ENCODE measurements around the gene GRID2. TPM values are rescaled to one million over a fixed set of nuclear protein-coding genes. Genes with fewer than 3 reads are reported as not detected.
A peak's percentile ranks its signal among the peaks of the same experiment; 100 is the strongest.

Gene GRID2
- total RNA-seq, 4 donors from 2014 or later = 0.16 TPM; not detected in 3

DNA sequence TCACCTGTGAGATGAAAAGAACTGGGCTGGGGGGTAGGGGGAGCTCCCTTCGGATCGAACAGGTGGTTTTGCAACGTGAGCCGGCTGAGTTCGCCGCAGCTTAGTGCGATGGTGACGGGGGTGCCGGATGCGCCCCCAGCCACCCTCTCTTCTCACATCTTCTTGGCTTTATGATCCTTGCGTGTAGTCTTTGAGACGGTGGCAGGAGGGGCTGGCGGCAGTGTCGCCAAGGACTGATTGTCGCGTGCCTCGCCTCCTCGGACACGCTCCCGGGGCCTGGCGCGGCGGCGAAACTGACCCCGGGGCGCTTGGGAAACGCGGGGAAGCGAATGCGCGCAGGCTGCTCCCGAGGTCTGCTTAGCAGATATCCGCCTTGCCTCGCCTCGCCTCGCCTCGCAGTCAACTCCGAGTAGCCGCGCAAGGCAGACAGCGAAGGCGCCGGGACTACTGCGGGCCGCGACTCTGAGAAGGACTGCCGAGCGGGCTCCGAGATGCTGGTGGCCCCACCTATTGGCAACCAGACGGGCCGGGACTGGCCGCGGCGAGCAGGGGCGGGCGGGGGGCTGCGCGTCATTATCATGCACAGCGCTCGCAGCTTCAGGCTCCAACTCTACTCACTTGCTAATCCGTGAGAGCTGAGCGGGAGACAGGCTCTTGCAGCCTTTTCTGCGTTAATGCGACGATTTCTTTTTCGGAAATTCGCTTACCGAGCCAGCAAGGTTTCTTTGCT lies 1.5 kb downstream of the GRID2 start:
- H3K36me3 ChIP-seq = no peaks in the 10 kb centered on the region
- H3K4me1 ChIP-seq = peaks cover 0 to 26% (median 19%) of the 10 kb centered on the region in 4 donors
- in situ Hi-C loops (cut with MboI; ENCODE audit: low pct_ligation_motif_present in 1 of 4, low pct_unique_long_range_greater_than_20kb in 1 of 4, low sequenced_read_pairs in 3 of 4) (no loop called here), intact Hi-C loops (cut with DNase I; ENCODE audit: low total_unique reads) (no loop called here)
- no peak for TF ChIP-seq POLR2AphosphoS5 (IDR thresholded peaks at IDR 0.05)
- TF ChIP-seq POLR2A (IDR thresholded peaks at IDR 0.05) = no peak
- no peak for TF ChIP-seq EP300 (IDR thresholded peaks at IDR 0.05; ENCODE audit: low read depth)
- TF ChIP-seq, protein P1, sequence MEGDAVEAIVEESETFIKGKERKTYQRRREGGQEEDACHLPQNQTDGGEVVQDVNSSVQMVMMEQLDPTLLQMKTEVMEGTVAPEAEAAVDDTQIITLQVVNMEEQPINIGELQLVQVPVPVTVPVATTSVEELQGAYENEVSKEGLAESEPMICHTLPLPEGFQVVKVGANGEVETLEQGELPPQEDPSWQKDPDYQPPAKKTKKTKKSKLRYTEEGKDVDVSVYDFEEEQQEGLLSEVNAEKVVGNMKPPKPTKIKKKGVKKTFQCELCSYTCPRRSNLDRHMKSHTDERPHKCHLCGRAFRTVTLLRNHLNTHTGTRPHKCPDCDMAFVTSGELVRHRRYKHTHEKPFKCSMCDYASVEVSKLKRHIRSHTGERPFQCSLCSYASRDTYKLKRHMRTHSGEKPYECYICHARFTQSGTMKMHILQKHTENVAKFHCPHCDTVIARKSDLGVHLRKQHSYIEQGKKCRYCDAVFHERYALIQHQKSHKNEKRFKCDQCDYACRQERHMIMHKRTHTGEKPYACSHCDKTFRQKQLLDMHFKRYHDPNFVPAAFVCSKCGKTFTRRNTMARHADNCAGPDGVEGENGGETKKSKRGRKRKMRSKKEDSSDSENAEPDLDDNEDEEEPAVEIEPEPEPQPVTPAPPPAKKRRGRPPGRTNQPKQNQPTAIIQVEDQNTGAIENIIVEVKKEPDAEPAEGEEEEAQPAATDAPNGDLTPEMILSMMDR (IDR thresholded peaks at IDR 0.05) = no peak
- DNase-seq = no peak
- 12% methylated on average over 54 of the region's 68 CpGs; no CpG with 5 or more reads in 1 of the 2 donors for WGBS, 2 donors (ENCODE audit: low coverage in 1 of 2)
- no peaks in the 10 kb centered on the region for H3K9me3 ChIP-seq
- H3K4me3 ChIP-seq = peak overlapping the region in 2 of 4 donors; percentile 15 to 46
- peaks cover 87% of the 10 kb centered on the region for H3K27me3 ChIP-seq
- no peak overlapping the region for H3K27ac ChIP-seq

DNA sequence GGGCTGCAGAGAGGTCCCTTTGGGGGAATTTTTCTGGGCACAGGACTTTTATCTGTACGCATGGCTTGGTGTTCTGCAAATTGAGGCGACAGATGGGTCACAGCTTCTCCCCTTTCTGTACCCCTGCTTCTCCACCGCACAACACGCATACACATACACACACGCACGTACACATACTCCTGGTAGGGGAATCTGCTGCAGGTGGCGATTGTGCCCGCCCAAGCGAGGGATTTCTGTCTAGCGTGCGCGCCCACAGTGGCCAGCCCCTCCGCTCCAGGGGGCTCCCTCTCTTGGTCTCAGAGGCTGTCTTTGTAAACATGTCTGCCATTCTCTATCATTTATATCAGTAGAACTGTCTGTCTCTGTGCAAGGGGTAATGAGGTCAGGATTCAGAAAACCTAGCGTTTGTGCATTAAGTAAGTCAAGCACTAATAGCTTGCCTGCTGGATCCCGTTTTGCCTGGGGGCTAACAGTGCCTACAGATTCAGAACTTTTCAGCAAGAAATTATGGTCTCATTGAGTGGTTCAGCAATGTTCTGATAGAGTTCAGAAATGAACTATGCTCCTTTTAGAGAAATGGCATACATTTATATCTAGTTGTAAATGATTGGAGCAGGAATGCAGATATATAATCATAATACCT lies 2.2 kb downstream of the GRID2 start:
- DNase-seq = no peak

DNA sequence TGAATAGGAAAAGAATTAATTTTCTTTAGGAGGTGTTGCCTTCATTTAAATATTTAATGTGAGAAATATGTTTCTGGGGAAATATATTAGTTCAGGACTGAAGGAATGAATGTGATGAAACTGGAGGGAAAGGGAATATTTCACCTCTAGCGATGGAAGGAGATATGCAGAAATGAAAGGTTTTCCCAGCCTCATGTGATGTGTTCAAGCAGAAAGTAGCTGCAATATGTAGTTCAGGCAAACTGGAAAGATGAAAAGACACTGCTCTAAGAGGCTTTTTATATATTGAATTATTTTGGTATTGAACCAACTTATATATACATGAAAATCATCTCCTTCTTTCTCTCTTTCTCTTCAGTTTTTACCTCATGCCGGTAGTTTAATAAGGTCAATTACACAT lies 3.4 kb downstream of the GRID2 start:
- H3K4me1 ChIP-seq = peaks cover 0 to 26% (median 19%) of the 10 kb centered on the region in 4 donors
- no peak for DNase-seq
- no peaks in the 10 kb centered on the region for H3K36me3 ChIP-seq
- intact Hi-C loops (cut with DNase I; ENCODE audit: low total_unique reads) = no loop called here
- no peak overlapping the region for H3K4me3 ChIP-seq
- WGBS, 2 donors (ENCODE audit: low coverage in 1 of 2) = 86 to 91% methylated on average over 2 of the region's 2 CpGs
- no peak for TF ChIP-seq POLR2A (IDR thresholded peaks at IDR 0.05)
- H3K27ac ChIP-seq = no peak overlapping the region
- peaks cover 73% of the 10 kb centered on the region for H3K27me3 ChIP-seq
- H3K9me3 ChIP-seq = no peaks in the 10 kb centered on the region
- in situ Hi-C loops (cut with MboI; ENCODE audit: low pct_ligation_motif_present in 1 of 4, low pct_unique_long_range_greater_than_20kb in 1 of 4, low sequenced_read_pairs in 3 of 4) = no loop called here

More for the DNA sequence above, 2.2 kb downstream of the GRID2 start:
- Histone ChIP-seq H3K9me3 (no peaks in the 10 kb centered on the region), H3K27ac (no peak overlapping the region), H3K36me3 (no peaks in the 10 kb centered on the region), H3K27me3 (peaks cover 82% of the 10 kb centered on the region), H3K4me1 (peaks cover 0 to 26% (median 19%) of the 10 kb centered on the region in 4 donors), H3K4me3 (peak overlapping the region in 2 of 4 donors; percentile 15 to 46)
- intact Hi-C loops (cut with DNase I; ENCODE audit: low total_unique reads) (no loop called here), in situ Hi-C loops (cut with MboI; ENCODE audit: low pct_ligation_motif_present in 1 of 4, low pct_unique_long_range_greater_than_20kb in 1 of 4, low sequenced_read_pairs in 3 of 4) (no loop called here)
- 8% methylated on average over 15 of the region's 15 CpGs; no CpG with 5 or more reads in 1 of the 2 donors for WGBS, 2 donors (ENCODE audit: low coverage in 1 of 2)
- no peak for TF ChIP-seq POLR2AphosphoS5 (IDR thresholded peaks at IDR 0.05)
- TF ChIP-seq, protein P1 (IDR thresholded peaks at IDR 0.05) = no peak

GRCh38 chr4:92307866-92308265 lies 4.1 kb downstream of the GRID2 start:
- intact Hi-C loops (cut with DNase I; ENCODE audit: low total_unique reads) (no loop called here), in situ Hi-C loops (cut with MboI; ENCODE audit: low pct_ligation_motif_present in 1 of 4, low pct_unique_long_range_greater_than_20kb in 1 of 4, low sequenced_read_pairs in 3 of 4) (no loop called here)
- Histone ChIP-seq H3K36me3 (no peaks in the 10 kb centered on the region), H3K4me3 (no peak overlapping the region), H3K4me1 (peaks cover 0 to 26% (median 19%) of the 10 kb centered on the region in 4 donors), H3K27ac (no peak overlapping the region), H3K27me3 (peaks cover 66% of the 10 kb centered on the region), H3K9me3 (no peaks in the 10 kb centered on the region)
- DNase-seq = no peak
- WGBS, 2 donors (ENCODE audit: low coverage in 1 of 2) = 26 to 34% methylated on average over 3 to 4 of the region's 4 CpGs
- TF ChIP-seq, protein P1 (IDR thresholded peaks at IDR 0.05) = no peak
- TF ChIP-seq EP300 (IDR thresholded peaks at IDR 0.05; ENCODE audit: low read depth) = no peak
- no peak for TF ChIP-seq POLR2AphosphoS5 (IDR thresholded peaks at IDR 0.05)
- TF ChIP-seq POLR2A (IDR thresholded peaks at IDR 0.05) = no peak

All from transverse colon (tissue), 4 donors.